ENCODE measurements around the gene DOCK3. TPM values are rescaled to one million over a fixed set of nuclear protein-coding genes. Genes with fewer than 3 reads are reported as not detected.
A peak's percentile ranks its signal among the peaks of the same experiment; 100 is the strongest.

Gene DOCK3
- total RNA-seq, 1 donor from 2014 or later, result under 0.01 TPM

- peaks cover 21% of the 10 kb centered on the region for H3K36me3 ChIP-seq (ENCODE audit: control insufficient read depth, insufficient read depth, low read length)
- no peak for DNase-seq (ENCODE audit: low read depth)
- H3K4me3 ChIP-seq (ENCODE audit: low read depth, low read length), result no peak overlapping the region
- TF ChIP-seq, protein P1, sequence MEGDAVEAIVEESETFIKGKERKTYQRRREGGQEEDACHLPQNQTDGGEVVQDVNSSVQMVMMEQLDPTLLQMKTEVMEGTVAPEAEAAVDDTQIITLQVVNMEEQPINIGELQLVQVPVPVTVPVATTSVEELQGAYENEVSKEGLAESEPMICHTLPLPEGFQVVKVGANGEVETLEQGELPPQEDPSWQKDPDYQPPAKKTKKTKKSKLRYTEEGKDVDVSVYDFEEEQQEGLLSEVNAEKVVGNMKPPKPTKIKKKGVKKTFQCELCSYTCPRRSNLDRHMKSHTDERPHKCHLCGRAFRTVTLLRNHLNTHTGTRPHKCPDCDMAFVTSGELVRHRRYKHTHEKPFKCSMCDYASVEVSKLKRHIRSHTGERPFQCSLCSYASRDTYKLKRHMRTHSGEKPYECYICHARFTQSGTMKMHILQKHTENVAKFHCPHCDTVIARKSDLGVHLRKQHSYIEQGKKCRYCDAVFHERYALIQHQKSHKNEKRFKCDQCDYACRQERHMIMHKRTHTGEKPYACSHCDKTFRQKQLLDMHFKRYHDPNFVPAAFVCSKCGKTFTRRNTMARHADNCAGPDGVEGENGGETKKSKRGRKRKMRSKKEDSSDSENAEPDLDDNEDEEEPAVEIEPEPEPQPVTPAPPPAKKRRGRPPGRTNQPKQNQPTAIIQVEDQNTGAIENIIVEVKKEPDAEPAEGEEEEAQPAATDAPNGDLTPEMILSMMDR (IDR thresholded peaks at IDR 0.05; ENCODE audit: insufficient read depth, low read length, severe bottlenecking), result no peak
- no peak for FAIRE-seq
- no peaks in the 10 kb centered on the region for H3K27me3 ChIP-seq (ENCODE audit: control insufficient read depth, insufficient read depth, low read length)
These were observed 718.4 kb downstream of the DOCK3 start for GRCh38 chr3:51393134-51393495.

DNA sequence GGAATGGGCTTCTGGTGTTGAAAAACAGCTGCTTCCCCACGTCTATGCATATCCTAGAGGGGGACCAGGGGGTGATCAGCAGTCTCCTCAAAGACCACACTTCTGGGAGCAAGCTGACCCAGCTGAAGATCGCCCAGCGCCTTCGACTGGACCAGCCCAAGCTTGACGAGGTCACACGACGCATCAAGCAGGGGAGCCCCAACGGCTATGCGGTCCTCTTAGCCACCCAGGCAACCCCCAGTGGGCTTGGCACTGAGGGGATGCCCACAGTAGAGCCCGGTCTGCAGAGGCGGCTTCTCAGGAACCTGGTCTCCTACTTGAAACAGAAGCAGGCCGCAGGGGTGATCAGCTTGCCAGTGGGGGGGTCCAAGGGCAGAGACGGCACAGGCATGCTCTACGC lies 718.8 kb downstream of the DOCK3 start:
- no peak overlapping the region for H3K4me3 ChIP-seq (ENCODE audit: low read depth, low read length)
- no peak for FAIRE-seq
- TF ChIP-seq, protein P1 (IDR thresholded peaks at IDR 0.05; ENCODE audit: insufficient read depth, low read length, severe bottlenecking), result no peak
- DNase-seq (ENCODE audit: low read depth), result no peak
- H3K36me3 ChIP-seq (ENCODE audit: control insufficient read depth, insufficient read depth, low read length), result peaks cover 21% of the 10 kb centered on the region
- H3K27me3 ChIP-seq (ENCODE audit: control insufficient read depth, insufficient read depth, low read length), result no peaks in the 10 kb centered on the region

DNA sequence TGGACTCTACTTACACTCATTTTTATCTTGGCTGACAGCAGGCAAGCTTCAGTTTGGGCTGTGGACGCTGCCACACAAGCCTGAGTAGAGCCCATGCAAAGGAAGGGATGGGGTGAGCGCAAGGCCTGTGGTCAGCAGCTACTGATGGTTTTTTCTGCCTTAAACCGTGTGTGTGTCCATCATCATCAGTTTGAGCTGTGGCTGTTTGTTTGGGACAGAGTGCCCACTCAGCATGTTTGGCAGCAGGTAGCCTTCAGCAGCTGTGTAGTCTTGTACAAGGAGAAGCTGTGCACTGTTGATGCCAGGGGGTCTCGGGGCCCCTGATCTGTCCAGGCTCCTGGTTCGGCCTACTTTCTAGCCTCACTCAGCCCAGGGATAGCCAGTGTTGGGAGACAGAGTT lies 719.8 kb downstream of the DOCK3 start:
- Histone ChIP-seq H3K27me3 (ENCODE audit: control insufficient read depth, insufficient read depth, low read length) (no peaks in the 10 kb centered on the region), H3K36me3 (ENCODE audit: control insufficient read depth, insufficient read depth, low read length) (peaks cover 15% of the 10 kb centered on the region), H3K4me3 (ENCODE audit: low read depth, low read length) (no peak overlapping the region)
- no peak for DNase-seq (ENCODE audit: low read depth)
- TF ChIP-seq, protein P1 (IDR thresholded peaks at IDR 0.05; ENCODE audit: insufficient read depth, low read length, severe bottlenecking), result no peak
- FAIRE-seq, result no peak

GRCh38 chr3:51395493-51396213 lies 720.9 kb downstream of the DOCK3 start:
- DNase-seq (ENCODE audit: low read depth), result no peak
- Histone ChIP-seq H3K4me3 (ENCODE audit: low read depth, low read length) (no peak overlapping the region), H3K36me3 (ENCODE audit: control insufficient read depth, insufficient read depth, low read length) (peaks cover 17% of the 10 kb centered on the region), H3K27me3 (ENCODE audit: control insufficient read depth, insufficient read depth, low read length) (no peaks in the 10 kb centered on the region)
- TF ChIP-seq, protein P1 (IDR thresholded peaks at IDR 0.05; ENCODE audit: insufficient read depth, low read length, severe bottlenecking), result no peak
- FAIRE-seq, result no peak

GRCh38 chr3:51396401-51396800 lies 721.7 kb downstream of the DOCK3 start:
- DNase-seq (ENCODE audit: low read depth) (no peak), FAIRE-seq (no peak)
- Histone ChIP-seq H3K36me3 (ENCODE audit: control insufficient read depth, insufficient read depth, low read length) (peaks cover 17% of the 10 kb centered on the region), H3K4me3 (ENCODE audit: low read depth, low read length) (no peak overlapping the region), H3K27me3 (ENCODE audit: control insufficient read depth, insufficient read depth, low read length) (no peaks in the 10 kb centered on the region)
- TF ChIP-seq, protein P1 (IDR thresholded peaks at IDR 0.05; ENCODE audit: insufficient read depth, low read length, severe bottlenecking), result no peak

DNA sequence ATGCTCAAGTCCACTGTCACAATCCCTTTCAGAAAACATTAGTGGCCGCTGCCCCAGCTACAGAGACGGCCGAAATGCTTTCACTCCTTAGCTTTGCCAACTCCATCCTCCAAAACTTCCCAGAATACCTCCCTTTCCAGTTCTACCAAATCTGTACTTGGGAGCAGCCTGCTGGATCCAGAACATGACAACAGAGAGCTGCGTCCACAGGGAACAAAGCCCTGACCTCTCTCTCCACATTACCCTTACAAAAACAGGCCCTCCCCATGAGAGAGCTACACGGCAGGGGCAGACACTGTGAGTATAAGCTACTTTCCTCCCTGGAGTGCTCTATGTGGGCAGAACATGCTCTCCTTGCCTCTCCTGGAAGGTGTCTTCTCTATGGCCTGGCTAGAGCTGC lies 722.7 kb downstream of the DOCK3 start:
- no peak overlapping the region for H3K4me3 ChIP-seq (ENCODE audit: low read depth, low read length)
- DNase-seq (ENCODE audit: low read depth) (no peak), FAIRE-seq (peak; percentile 77)
- TF ChIP-seq, protein P1 (IDR thresholded peaks at IDR 0.05; ENCODE audit: insufficient read depth, low read length, severe bottlenecking), result no peak
- peaks cover 15% of the 10 kb centered on the region for H3K36me3 ChIP-seq (ENCODE audit: control insufficient read depth, insufficient read depth, low read length)
- no peaks in the 10 kb centered on the region for H3K27me3 ChIP-seq (ENCODE audit: control insufficient read depth, insufficient read depth, low read length)

All from bronchial epithelial cell (primary cell).